Measurements from ENCODE around the gene SON. TPM values are rescaled to one million over a fixed set of nuclear protein-coding genes. Genes with fewer than 3 reads are reported as not detected.

The SON gene
- total RNA-seq, 1 experiment from 2014 or later = 329 TPM

GRCh38 chr21:33552999-33553598 is 10.3 kb downstream of the SON start:
- H4K5ac ChIP-seq (ENCODE audit: insufficient read length, low read depth, low read length) = no peak overlapping the region
- no peaks in the 10 kb centered on the region for H4K20me1 ChIP-seq (ENCODE audit: control insufficient read depth, insufficient read depth, insufficient read length)
- no peak overlapping the region for H3K14ac ChIP-seq (ENCODE audit: insufficient read depth, low read length)
- H2BK5ac ChIP-seq (ENCODE audit: insufficient read length, low read length) = no peak overlapping the region
- no peaks in the 10 kb centered on the region for H3K27me3 ChIP-seq (ENCODE audit: insufficient read depth, low read length)
- no peak overlapping the region for H2BK20ac ChIP-seq (ENCODE audit: low read depth, low read length, poor library complexity, severe bottlenecking)
- no peak for DNase-seq
- H3K23me2 ChIP-seq (ENCODE audit: insufficient read length, low read depth, low read length, poor library complexity, severe bottlenecking) = no peaks in the 10 kb centered on the region
- H2AFZ ChIP-seq (ENCODE audit: low read length) = no peak overlapping the region
- no peak overlapping the region for H2AK5ac ChIP-seq (ENCODE audit: insufficient read length, low read length)
- no peak overlapping the region for H4K8ac ChIP-seq (replicated peaks; ENCODE audit: insufficient read length, low read depth, low read length)
- no CpG with 5 or more reads among the region's 12 CpGs for WGBS (ENCODE audit: extremely low coverage, insufficient read length, low lambda C conversion rate)
- Mint-ChIP-seq H3K4me3 (no peak overlapping the region), H3K9me3 (no peaks in the 10 kb centered on the region), H3K27me3 (ENCODE audit: low read depth) (no peaks in the 10 kb centered on the region), H3K36me3 (ENCODE audit: insufficient read depth in 1 of 3, low read depth in 3 of 3) (peaks cover 79 to 96% (median 94%) of the 10 kb centered on the region in 3 experiments), H3K27ac (no peak overlapping the region; a peak in 1 of 7 replicates), H3K4me1 (peaks cover 4 to 5% of the 10 kb centered on the region in 2 experiments; a peak in 2 of 4 replicates)
- H3K79me1 ChIP-seq (ENCODE audit: insufficient read depth, low read depth, low read length, poor library complexity, severe bottlenecking) = peaks cover 13% of the 10 kb centered on the region
- H3K23ac ChIP-seq (ENCODE audit: insufficient read length, low read depth, low read length) = no peak overlapping the region
- no peak overlapping the region for H3K56ac ChIP-seq (ENCODE audit: insufficient read length, low read depth, low read length)
- H3K4me2 ChIP-seq (ENCODE audit: insufficient read depth, insufficient read length, low read length) = no peak overlapping the region
- H3K9me3 ChIP-seq (ENCODE audit: control insufficient read depth, low read depth, low read length) = no peaks in the 10 kb centered on the region
- H3K18ac ChIP-seq (ENCODE audit: insufficient read length, low read depth, low read length) = no peak overlapping the region
- H3T11ph ChIP-seq (ENCODE audit: low read length) = no peak overlapping the region
- no peak overlapping the region for H3K9ac ChIP-seq (ENCODE audit: extremely low read depth, insufficient read length, low read length)
- no peak overlapping the region for H3K27ac ChIP-seq (ENCODE audit: insufficient read length, low read depth, low read length)
- H3K4ac ChIP-seq (ENCODE audit: low read depth, low read length) = no peak overlapping the region
- no peak overlapping the region for H2BK120ac ChIP-seq (ENCODE audit: low read depth, low read length, poor library complexity, severe bottlenecking)
- no peak for TF ChIP-seq CTCF (conservative IDR thresholded peaks at IDR 0.05)
- no peak overlapping the region for H4K91ac ChIP-seq (ENCODE audit: insufficient read length, low read depth, low read length)
- H3K79me2 ChIP-seq (ENCODE audit: insufficient read depth, low read length) = peaks cover 39% of the 10 kb centered on the region; the same call in 1 of the 2 replicates
- H2BK15ac ChIP-seq (ENCODE audit: low read depth, low read length) = no peak overlapping the region
- no peaks in the 10 kb centered on the region for H3K4me1 ChIP-seq (ENCODE audit: insufficient read depth, low read length)
- no peak overlapping the region for H2BK12ac ChIP-seq (ENCODE audit: insufficient read length, low read depth, low read length)
